Endothelial cell of umbilical vein (primary cell): ENCODE results near the gene ANKAR. TPM values are rescaled to one million over a fixed set of nuclear protein-coding genes. Genes with fewer than 3 reads are reported as not detected.
"Not testable (repeated sequence)": the region's sequence is repeated elsewhere in the genome, so short reads cannot be mapped to it uniquely, and the experiment has no call there.

Experiments
- BruUV-seq: library from RNA; stranded (reverse); fragments of 400-500 nt; replicated peaks from 2 replicates; lab custom pipeline; 2021; lab: Mats Ljungman, UMichigan
- CTCF ChIA-PET: fragments of 300-600, 350-600 bp; sonication (Branson Sonifier 250); formaldehyde crosslinking; loops from one replicate; lab custom pipeline; 2021; ENCODE audit warnings: antibody characterized with exemption, inconsistent platforms; lab: Charles Lee
- POLR2A ChIA-PET: fragments of 300-600, 350-600 bp; sonication (Branson Sonifier 250); formaldehyde crosslinking; loops from one replicate; lab custom pipeline; 2021; ENCODE audit warnings: antibody characterized with exemption, inconsistent platforms; lab: Charles Lee
- DNase-seq: peaks from one replicate; pipeline ENCODE4 v3.0.0-alpha.2; 2011; ENCODE audit warnings: low read depth, low spot score
- FAIRE-seq: peaks from 2 replicates; lab custom pipeline; 2011; peaks lifted over from hg19 to GRCh38; lab: Jason Lieb, UNC
- H2AFZ ChIP-seq: 2 replicates; pipeline ENCODE4 v1.6.0; 2012; ENCODE audit warnings: low read depth, low read length, control low read depth, inconsistent platforms
- H3K27ac ChIP-seq: 2 replicates; pipeline ENCODE4 v1.5.1; 2011; ENCODE audit warnings: low read depth, mild to moderate bottlenecking, control low read depth, low read length, moderate library complexity; ENCODE audit not compliant: insufficient read depth
- H3K27me3 ChIP-seq, 2 experiments: 2 replicates each; pipeline versions ENCODE4 v1.6.0 to v1.6.1; 2011; ENCODE audit warnings: low read length in 2 of 2, mixed read lengths in 1 of 2; ENCODE audit not compliant: control insufficient read depth in 2 of 2, insufficient read depth in 2 of 2
- H3K36me3 ChIP-seq, 2 experiments: 2 replicates in 1 of 2; 3 replicates in 1 of 2; pipeline ENCODE4 v1.5.1; 2011; ENCODE audit warnings: low read length in 2 of 2, mild to moderate bottlenecking in 1 of 2, moderate library complexity in 1 of 2; ENCODE audit not compliant: control insufficient read depth in 2 of 2, insufficient read depth in 2 of 2; ENCODE audit errors: extremely low read depth in 1 of 2
- H3K4me1 ChIP-seq: 3 replicates; pipeline ENCODE4 v1.5.1; 2011; ENCODE audit warnings: mild to moderate bottlenecking, low read length; ENCODE audit not compliant: control insufficient read depth, insufficient read depth; ENCODE audit errors: extremely low read depth
- H3K4me2 ChIP-seq: 2 replicates; pipeline ENCODE4 v1.6.1; 2011; ENCODE audit warnings: low read length, control low read depth, mixed read lengths; ENCODE audit not compliant: insufficient read depth
- H3K4me3 ChIP-seq, 3 experiments: fragments of 200-600 bp in 1 of 3; sonication (generic), shearing (Covaris generic) in 1 of 3; replicated peaks in 1 of 3; 2 replicates each; pipeline ENCODE4 v1.5.1; 2011 to 2016; ENCODE audit warnings: control low read depth in 3 of 3, low read length in 3 of 3, mild to moderate bottlenecking in 2 of 3, inconsistent platforms in 1 of 3, low read depth in 1 of 3, moderate library complexity in 1 of 3; ENCODE audit not compliant: insufficient read depth in 1 of 3
- H3K79me2 ChIP-seq: 2 replicates; pipeline ENCODE4 v1.6.0; 2012; ENCODE audit warnings: low read length, inconsistent platforms; ENCODE audit not compliant: control insufficient read depth, insufficient read depth
- H3K9ac ChIP-seq: replicated peaks from 2 replicates; pipeline ENCODE3; 2011; ENCODE audit warnings: low read length, control low read depth; ENCODE audit not compliant: insufficient read depth; ENCODE audit errors: extremely low read depth
- H3K9me1 ChIP-seq: replicated peaks from 3 replicates; pipeline ENCODE4 v1.6.0; 2011; ENCODE audit warnings: mild to moderate bottlenecking, low read length; ENCODE audit not compliant: control insufficient read depth, insufficient read depth; ENCODE audit errors: extremely low read depth
- H3K9me3 ChIP-seq: replicated peaks from 2 replicates; pipeline ENCODE4 v1.5.1; 2012; ENCODE audit warnings: low read length, inconsistent platforms; ENCODE audit not compliant: control insufficient read depth, insufficient read depth
- H4K20me1 ChIP-seq: replicated peaks from 2 replicates; pipeline ENCODE3; 2011; ENCODE audit warnings: mild to moderate bottlenecking, low read length; ENCODE audit not compliant: control insufficient read depth, insufficient read depth; ENCODE audit errors: extremely low read depth
- EZH2 ChIP-seq: IDR thresholded peaks from 2 replicates; pipeline ENCODE4 v1.6.1; 2012; ENCODE audit warnings: borderline replicate concordance, low read depth, mild to moderate bottlenecking, moderate library complexity, low read length, inconsistent platforms; ENCODE audit not compliant: severe bottlenecking
- JUN ChIP-seq: IDR thresholded peaks from 2 replicates; pipeline ENCODE4 v1.6.1; 2011; ENCODE audit warnings: borderline replicate concordance, low read depth; ENCODE audit not compliant: insufficient read length, insufficient read depth
- POLR2A ChIP-seq: IDR thresholded peaks from 2 replicates; pipeline ENCODE4 v1.6.1; 2012; ENCODE audit warnings: low read depth, mild to moderate bottlenecking, control low read depth, low read length
- dilution Hi-C: fragments of 300-500 bp; cut with MboI; formaldehyde crosslinking; loops from one replicate; pipeline ENCODE4 v1.15.0; 2019; ENCODE audit warnings: low sequenced_read_pairs; ENCODE audit not compliant: extremely low pct_ligation_motif_present
- intact Hi-C: fragments of 100-400 bp; cut with micrococcal nuclease; formaldehyde crosslinking; loops from one replicate; pipeline ENCODE4 v1.10.0; 2022
- polyA plus RNA-seq, 4 experiments: library from polyadenylated mRNA; depleted of rRNA in 3 of 4; stranded (reverse) in 3 of 4; unstranded in 1 of 4; fragments of >200 nt; gene quantifications; 2 replicates each; pipeline versions ENCODE4 v1.2.1 to v1.2.3, GENCODE V29; 2011 to 2012; ENCODE audit warnings: missing spikeins in 1 of 4
- total RNA-seq: library from RNA; stranded (reverse); gene quantifications from 2 replicates; pipeline ENCODE4 v1.2.3, GENCODE V29; 2021

Gene ANKAR
- total and polyA plus RNA-seq, 2 donors (not counting 3 experiments of a cell fraction or from before 2014, with no cell fraction given): 1.3 to 4.3 TPM

- Histone ChIP-seq H3K79me2 (no peaks in the 10 kb centered on the region), H3K9me1 (no peaks in the 10 kb centered on the region), H2AFZ (no peak overlapping the region), H3K27ac (no peak overlapping the region), H3K9ac (no peak overlapping the region), H3K9me3 (no peaks in the 10 kb centered on the region), H3K4me2 (peak overlapping the region; percentile 25), H3K36me3 (no peaks in the 10 kb centered on the region), H4K20me1 (no peaks in the 10 kb centered on the region), H3K4me3 (no peak overlapping the region), H3K27me3 (no peaks in the 10 kb centered on the region), H3K4me1 (peaks cover 10% of the 10 kb centered on the region)
- dilution Hi-C loops: no loop called here
- DNase-seq (peak; percentile 59), FAIRE-seq (peak; percentile 12)
- no TSS peak for BruUV-seq
- intact Hi-C loops: loop anchor here (1.0 kb wide), 1 partner anchor 11 kb away; the partner anchor contains the start of gene ANKAR
- CTCF ChIA-PET: interaction anchor here (2.2 kb wide), 1 partner anchor 10 kb away, joined by 10 read pairs; no protein-coding TSS in a partner anchor
- TF ChIP-seq EZH2: no peak
- TF ChIP-seq JUN: no peak
- TF ChIP-seq POLR2A: no peak
- POLR2A ChIA-PET: no interaction called here
Measured at GRCh38 chr2:189685540-189686229, 11.2 kb downstream of the ANKAR start.

GRCh38 chr2:189687796-189688195 is 13.3 kb downstream of the ANKAR start:
- H3K27me3 ChIP-seq, POLR2A ChIA-PET, intact Hi-C loops, H3K4me3 ChIP-seq, H3K9me1 ChIP-seq, H3K27ac ChIP-seq, FAIRE-seq, H3K36me3 ChIP-seq, H3K9ac ChIP-seq, BruUV-seq, H4K20me1 ChIP-seq, DNase-seq, H2AFZ ChIP-seq, H3K9me3 ChIP-seq, H3K79me2 ChIP-seq, dilution Hi-C loops, H3K4me2 ChIP-seq: not testable (repeated sequence)
- peaks cover 10% of the 10 kb centered on the region for H3K4me1 ChIP-seq
- CTCF ChIA-PET: interaction anchor here (1.3 kb wide), 1 partner anchor 27 kb away, joined by 4 read pairs; no protein-coding TSS in a partner anchor
